Measurements from ENCODE around the gene NFAM1.

The NFAM1 gene

GRCh38 chr22:42331014-42331413 is 101.2 kb downstream of the NFAM1 start:
- no peak for DNase-seq
